Measurements from ENCODE around the gene FBXO8.
"Not testable (repeated sequence)": the region's sequence is repeated elsewhere in the genome, so short reads cannot be mapped to it uniquely, and the experiment has no call there.

FBXO8 gene, protein sequence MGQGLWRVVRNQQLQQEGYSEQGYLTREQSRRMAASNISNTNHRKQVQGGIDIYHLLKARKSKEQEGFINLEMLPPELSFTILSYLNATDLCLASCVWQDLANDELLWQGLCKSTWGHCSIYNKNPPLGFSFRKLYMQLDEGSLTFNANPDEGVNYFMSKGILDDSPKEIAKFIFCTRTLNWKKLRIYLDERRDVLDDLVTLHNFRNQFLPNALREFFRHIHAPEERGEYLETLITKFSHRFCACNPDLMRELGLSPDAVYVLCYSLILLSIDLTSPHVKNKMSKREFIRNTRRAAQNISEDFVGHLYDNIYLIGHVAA

GRCh38 chr4:174283507-174284471, at the start of gene FBXO8, which contains the start of gene CEP44:
TSS of gene FBXO8 (minus strand) at chr4:174283667. CDS start at chr4:174263092, 20,575 bp downstream.
TSS of gene CEP44 (plus strand) at chr4:174283911. CDS start at chr4:174299122, 15,211 bp downstream.
- peak; percentile 82 to 88 for DNase-seq

DNA sequence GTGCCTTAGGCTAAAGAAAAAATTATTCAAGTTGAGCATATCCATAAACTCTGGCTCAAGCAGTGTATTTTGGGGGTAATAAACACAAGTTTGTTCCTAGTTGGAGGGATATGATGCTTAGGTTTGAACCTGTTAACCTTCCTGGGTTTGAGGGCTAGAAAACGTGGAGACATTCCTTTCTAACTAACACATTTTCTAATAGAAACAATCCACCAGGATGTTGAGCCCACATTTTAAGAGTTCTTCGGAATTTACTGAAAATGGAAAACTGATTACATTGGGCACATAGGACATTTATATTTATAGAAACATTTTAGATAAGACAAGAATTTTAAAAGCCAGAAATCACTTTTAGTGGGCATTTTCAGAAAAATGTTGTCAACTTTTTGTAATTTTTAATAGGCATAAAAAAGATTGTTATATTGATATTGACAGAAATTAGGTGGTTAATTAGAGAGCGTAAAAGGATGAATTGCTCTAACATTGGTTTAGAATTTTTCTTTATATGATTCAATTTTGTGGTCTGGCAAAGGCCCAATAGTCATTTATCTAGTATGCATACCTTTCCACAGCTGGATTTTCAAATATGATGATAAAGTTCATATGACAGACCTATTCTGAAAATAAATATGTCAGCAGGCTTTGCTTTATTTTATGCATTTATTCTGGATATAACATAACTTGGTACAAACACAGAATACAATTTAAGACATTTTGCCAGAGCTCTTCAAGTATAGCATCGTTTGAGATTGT, 49.5 kb upstream of the FBXO8 start:
- DNase-seq: no peak

GRCh38 chr4:174324725-174325124, 41.3 kb upstream of the FBXO8 start:
- no peak for DNase-seq

DNA sequence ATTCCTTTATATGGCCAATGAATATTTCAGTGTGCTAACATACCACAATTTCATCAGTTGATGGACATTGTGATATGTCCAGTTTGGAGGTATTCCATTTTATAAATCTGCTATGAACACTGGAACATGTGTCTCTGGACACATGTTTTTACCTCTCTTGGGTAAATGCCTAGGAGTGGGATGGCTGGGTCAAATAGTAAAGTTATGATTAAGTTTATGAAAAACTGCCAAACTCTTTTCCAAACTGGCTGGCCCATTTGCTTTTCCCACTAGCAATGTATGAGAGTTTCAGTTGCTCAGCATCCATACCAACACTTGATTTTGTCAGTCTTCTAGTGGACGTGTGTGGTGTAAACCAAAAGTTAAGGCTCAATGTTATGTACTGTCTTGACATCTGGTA, 40.8 kb upstream of the FBXO8 start:
- no peak for DNase-seq

GRCh38 chr4:174320494-174321199, 37.2 kb upstream of the FBXO8 start:
- DNase-seq: no peak

GRCh38 chr4:174318829-174319764, 35.6 kb upstream of the FBXO8 start:
- peak in 1 of 2 donors; percentile 5 for DNase-seq

GRCh38 chr4:174317531-174317930, 34.1 kb upstream of the FBXO8 start:
- DNase-seq: no peak

- no peak for DNase-seq
Observed at GRCh38 chr4:174316954-174317353, 33.5 kb upstream of the FBXO8 start.

- no peak for DNase-seq
Observed at GRCh38 chr4:174316546-174316945, 33.1 kb upstream of the FBXO8 start.

GRCh38 chr4:174314770-174315169, 31.3 kb upstream of the FBXO8 start:
- DNase-seq: no peak

- DNase-seq: no peak
Observed at GRCh38 chr4:174314274-174314673, 30.8 kb upstream of the FBXO8 start.

- DNase-seq: no peak
Observed at GRCh38 chr4:174312993-174313392, 29.5 kb upstream of the FBXO8 start.

- no peak for DNase-seq
Observed at GRCh38 chr4:174307694-174308093, 24.2 kb upstream of the FBXO8 start.

GRCh38 chr4:174305961-174306360, 22.5 kb upstream of the FBXO8 start:
- DNase-seq: no peak

DNA sequence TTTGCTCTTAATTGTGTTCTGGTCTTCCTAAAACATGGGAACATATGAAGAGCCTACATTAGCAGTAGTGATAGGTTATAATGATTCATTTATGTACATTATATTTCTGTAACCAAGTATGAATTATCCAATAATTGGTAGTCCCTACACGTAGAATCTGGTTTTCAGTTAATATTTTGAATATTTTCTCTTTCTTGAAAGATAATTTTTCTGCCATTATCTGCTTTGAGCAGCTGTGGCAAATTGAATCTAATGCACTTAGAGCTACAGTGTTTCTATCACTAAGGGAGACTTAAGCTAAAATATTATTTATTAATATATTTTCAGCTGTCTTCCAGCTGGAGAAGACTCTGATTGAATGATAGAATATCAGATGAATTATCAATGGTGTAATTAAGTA, 21.2 kb upstream of the FBXO8 start:
- DNase-seq: no peak

DNA sequence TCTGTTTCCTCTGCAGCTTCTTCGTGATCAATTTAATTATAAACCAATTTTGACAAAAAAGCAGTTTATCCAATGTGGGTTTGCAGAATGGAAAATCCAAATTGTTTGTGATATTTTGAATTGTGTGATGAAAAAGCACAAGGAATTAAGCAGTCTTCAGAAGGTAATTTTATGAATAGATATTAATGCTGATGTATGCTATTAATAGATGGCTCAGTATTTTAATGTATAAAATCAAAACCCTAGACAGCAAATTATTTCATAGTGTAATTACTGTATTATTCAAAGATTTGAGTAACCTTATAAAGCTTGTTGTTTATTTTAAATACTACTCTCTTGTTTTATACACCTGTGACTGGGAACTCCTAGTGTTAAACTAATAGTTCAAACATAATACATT, 20.2 kb upstream of the FBXO8 start:
- no peak for DNase-seq

DNA sequence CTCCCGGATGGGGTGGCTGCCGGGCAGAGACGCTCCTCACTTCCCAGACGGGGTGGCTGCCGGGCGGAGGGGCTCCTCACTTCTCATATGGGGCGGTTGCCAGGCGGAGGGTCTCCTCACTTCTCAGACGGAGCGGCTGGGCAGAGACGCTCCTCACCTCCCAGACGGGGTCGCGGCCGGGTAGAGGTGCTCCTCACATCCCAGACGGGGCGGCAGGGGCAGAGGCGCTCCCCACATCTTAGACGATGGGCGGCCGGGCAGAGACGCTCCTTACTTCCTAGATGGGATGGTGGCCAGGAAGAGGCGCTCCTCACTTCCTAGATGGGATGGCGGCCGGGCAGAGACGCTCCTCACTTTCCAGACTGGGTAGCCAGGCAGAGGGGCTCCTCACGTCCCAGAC, 11.7 kb upstream of the FBXO8 start:
- DNase-seq: not testable (repeated sequence)

DNA sequence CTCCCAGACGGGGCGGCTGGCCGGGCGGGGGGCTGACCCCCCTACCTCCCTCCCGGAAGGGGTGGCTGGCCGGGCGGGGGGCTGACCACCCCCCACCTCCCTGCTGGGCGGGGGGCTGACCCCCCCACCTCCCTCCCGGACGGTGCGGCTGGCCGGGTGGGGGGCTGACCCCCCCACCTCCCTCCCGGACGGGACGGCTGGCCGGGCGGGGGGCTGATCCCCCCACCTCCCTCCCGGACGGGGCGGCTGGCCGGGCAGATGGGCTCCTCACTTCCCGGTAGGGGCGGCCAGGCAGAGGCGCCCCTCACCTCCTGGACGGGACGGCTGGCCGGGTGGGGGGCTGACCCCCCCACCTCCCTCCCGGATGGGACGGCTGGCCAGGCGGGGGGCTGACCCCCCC, 11.2 kb upstream of the FBXO8 start:
- not testable (repeated sequence) for DNase-seq

DNA sequence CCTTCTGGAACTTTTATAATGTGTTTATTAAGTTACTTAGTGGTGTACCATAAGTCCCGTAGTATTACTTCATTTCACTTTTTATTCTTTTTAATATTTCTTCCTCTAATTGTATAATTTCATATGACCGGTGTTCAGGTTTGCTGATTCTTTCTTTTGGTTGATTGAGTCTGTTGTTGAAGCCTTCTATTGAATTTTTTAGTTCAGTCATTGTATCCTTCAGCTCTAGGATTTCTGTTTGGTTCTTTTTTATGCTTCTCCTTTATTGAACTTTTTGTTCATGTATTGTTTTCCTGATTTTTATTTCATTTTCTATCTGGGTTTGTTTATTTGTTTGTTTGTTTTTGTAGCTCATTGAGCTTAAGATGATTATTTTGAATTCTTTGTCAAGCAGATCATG, 9.0 kb upstream of the FBXO8 start:
- no peak for DNase-seq

GRCh38 chr4:174286870-174287269, 3.4 kb upstream of the FBXO8 start:
- DNase-seq: no peak

- DNase-seq: no peak
Observed at GRCh38 chr4:174284487-174284886, 1.0 kb upstream of the FBXO8 start.
